Spleen (tissue), 11 donors: Measurements from ENCODE around the gene NME3. TPM values are rescaled to one million over a fixed set of nuclear protein-coding genes. Genes with fewer than 3 reads are reported as not detected.
A peak's percentile ranks its signal among the peaks of the same experiment; 100 is the strongest.

Experiments used
- DNase-seq: peaks from one replicate; pipeline ENCODE4 v3.0.0-alpha.2; 2020
- H3K27ac ChIP-seq, 8 donors: fragments of 200-600 bp; sonication (generic) in 7 of 8; 1 replicate in 4 of 8; 2 replicates in 4 of 8; pipeline versions ENCODE4 v1.5.0 to v1.8.0; 2016 to 2021; ENCODE audit warnings: inconsistent platforms in 4 of 8, mild to moderate bottlenecking in 4 of 8, moderate library complexity in 1 of 8
- H3K27me3 ChIP-seq, 7 donors: fragments of 200-600 bp; sonication (generic) in 6 of 7; replicated peaks in 1 of 7; 1 replicate in 4 of 7; 2 replicates in 3 of 7; pipeline versions ENCODE4 v1.5.0 to v1.8.0; 2016 to 2021; ENCODE audit warnings: inconsistent platforms in 3 of 7, mild to moderate bottlenecking in 1 of 7
- H3K36me3 ChIP-seq, 6 donors: fragments of 200-600 bp; sonication (generic) in 5 of 6; 1 replicate in 4 of 6; 2 replicates in 2 of 6; pipeline versions ENCODE4 v1.5.0 to v1.8.0; 2016 to 2021; ENCODE audit warnings: inconsistent platforms in 2 of 6
- H3K4me1 ChIP-seq, 6 donors: fragments of 200-600 bp; sonication (generic) in 5 of 6; 1 replicate in 3 of 6; 2 replicates in 3 of 6; pipeline versions ENCODE4 v1.5.0 to v1.8.0; 2016 to 2021; ENCODE audit warnings: inconsistent platforms in 3 of 6
- H3K4me3 ChIP-seq, 8 donors: fragments of 200-600 bp; sonication (generic) in 7 of 8; 1 replicate in 4 of 8; 2 replicates in 4 of 8; pipeline versions ENCODE4 v1.5.0 to v1.8.0; 2016 to 2021; ENCODE audit warnings: inconsistent platforms in 4 of 8, mild to moderate bottlenecking in 4 of 8, moderate library complexity in 2 of 8
- H3K9me3 ChIP-seq, 8 donors: fragments of 200-600 bp; sonication (generic) in 7 of 8; 1 replicate in 4 of 8; 2 replicates in 4 of 8; pipeline versions ENCODE4 v1.5.0 to v1.8.0; 2016 to 2021; ENCODE audit warnings: inconsistent platforms in 4 of 8
- POLR2A ChIP-seq, 3 donors: fragments of 450-650 bp; IDR thresholded peaks; one replicate each; pipeline ENCODE4 v1.5.1; 2017; ENCODE audit warnings: antibody characterized with exemption in 3 of 3, mild to moderate bottlenecking in 1 of 3
- POLR2AphosphoS5 ChIP-seq, 3 donors: sonication (generic); formaldehyde crosslinking; IDR thresholded peaks; one replicate each; pipeline ENCODE4 v1.5.1; 2017; ENCODE audit warnings: antibody characterized with exemption in 3 of 3
- WGBS, 5 donors: extraction: QIAGEN DNeasy Blood & Tissue Kit in 3 of 5; methylation state at CpG; one replicate each; pipeline versions ENCODE4 v1.1.5 to v1.1.7; 2013 to 2018; 5-methylcytosine and 5-hydroxymethylcytosine counted together
- intact Hi-C: fragments of 100-400 bp; cut with DNase I; formaldehyde crosslinking; loops from one replicate; pipeline ENCODE4 v1.15.0; 2023; ENCODE audit warnings: low total_unique reads
- polyA plus RNA-seq, 3 donors: library from polyadenylated mRNA; stranded (reverse); fragments of 200-250 nt; gene quantifications; one replicate each; pipeline ENCODE4 v1.2.1, GENCODE V29; 2013
- total RNA-seq, 7 donors: library from RNA; depleted of rRNA in 3 of 7; stranded (reverse); fragments of >200 nt in 3 of 7; fragmentation: NEBNext Ultra II Directional in 4 of 7; extraction: Animal tissue kit (Norgen Biotek cat#: 25700) in 4 of 7; gene quantifications; one replicate each; pipeline versions ENCODE4 v1.1.0 to v1.2.1, GENCODE V29; 2016 to 2021
- TF ChIP-seq, protein P1 (sequence below), 11 experiments: fragments of 200-600 bp in 7 of 11; fragments of 450-650 bp in 4 of 11; sonication (generic) in 4 of 11; IDR thresholded peaks in 8 of 11; conservative IDR thresholded peaks in 3 of 11; 1 replicate in 7 of 11; 2 replicates in 4 of 11; pipeline versions ENCODE4 v1.4.0 to v1.8.0; 2016 to 2021; ENCODE audit warnings: antibody characterized with exemption in 11 of 11, inconsistent platforms in 4 of 11, mild to moderate bottlenecking in 1 of 11
- donor health status: healthy with polysubstance abuse.
- donor health status: DM: no; HTN: no; CAD: no; lungs with moderate emphysema.
- donor health status: DM: no; HTN: no; CAD: no.
- donor health status: Bipolar disorder and iron deficiency.
- donor health status: healthy.
- donor health status: DM: no; HTN: no; CAD: no.
- donor health status: DM: yes; HTN: yes; CAD: no.

Gene NME3
- total and polyA plus RNA-seq, 10 donors = 51.0 to 283 (median 76.9) TPM

DNA sequence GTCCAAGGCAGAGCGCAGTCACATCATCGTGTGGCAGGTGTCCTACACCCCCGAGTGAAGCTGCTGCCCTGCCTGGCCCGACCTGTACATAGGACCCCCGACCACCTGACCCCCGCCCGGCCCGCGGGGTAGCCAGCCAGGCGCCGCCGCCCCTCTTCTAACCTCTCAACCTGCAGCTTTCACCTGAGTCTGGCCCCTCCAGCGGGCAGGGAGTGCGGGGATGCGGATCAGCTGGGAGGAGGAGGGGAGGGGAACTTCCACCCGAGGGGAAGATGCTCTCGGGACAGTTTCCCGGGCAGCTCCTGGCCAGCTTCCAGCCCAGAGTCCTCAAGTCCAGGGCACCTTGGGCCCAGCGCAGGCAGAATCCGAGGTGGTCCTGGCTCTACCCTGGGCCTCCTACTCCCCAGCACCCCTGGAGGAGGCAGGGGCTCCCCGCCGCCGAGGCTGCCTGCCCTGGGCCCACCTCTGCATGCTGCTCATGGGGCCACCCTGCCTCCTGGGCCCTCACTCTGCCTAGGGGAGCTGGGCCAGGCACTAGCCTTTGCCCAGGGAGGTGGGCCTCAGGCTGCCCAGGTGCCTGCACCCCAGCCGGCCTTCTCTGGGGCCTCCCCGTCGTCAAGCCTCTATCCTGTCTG is 2.5 kb downstream of the NME3 start:
- Histone ChIP-seq H3K36me3 (peaks cover 0 to 61% (median 57%) of the 10 kb centered on the region in 6 donors), H3K27ac (peak overlapping the region in 2 of 8 donors; percentile 17 to 96), H3K9me3 (no peaks in the 10 kb centered on the region), H3K4me3 (no peak overlapping the region), H3K27me3 (no peaks in the 10 kb centered on the region), H3K4me1 (peaks cover 11 to 45% (median 29%) of the 10 kb centered on the region in 6 donors)
- WGBS, 5 donors = 80 to 88% (median 85%) methylated on average over 16 to 26 of the region's 26 CpGs
- intact Hi-C loops = no loop called here
- peak in 1 of 3 donors; percentile 41 for TF ChIP-seq POLR2AphosphoS5 (IDR thresholded peaks at IDR 0.05)
- TF ChIP-seq, protein P1, sequence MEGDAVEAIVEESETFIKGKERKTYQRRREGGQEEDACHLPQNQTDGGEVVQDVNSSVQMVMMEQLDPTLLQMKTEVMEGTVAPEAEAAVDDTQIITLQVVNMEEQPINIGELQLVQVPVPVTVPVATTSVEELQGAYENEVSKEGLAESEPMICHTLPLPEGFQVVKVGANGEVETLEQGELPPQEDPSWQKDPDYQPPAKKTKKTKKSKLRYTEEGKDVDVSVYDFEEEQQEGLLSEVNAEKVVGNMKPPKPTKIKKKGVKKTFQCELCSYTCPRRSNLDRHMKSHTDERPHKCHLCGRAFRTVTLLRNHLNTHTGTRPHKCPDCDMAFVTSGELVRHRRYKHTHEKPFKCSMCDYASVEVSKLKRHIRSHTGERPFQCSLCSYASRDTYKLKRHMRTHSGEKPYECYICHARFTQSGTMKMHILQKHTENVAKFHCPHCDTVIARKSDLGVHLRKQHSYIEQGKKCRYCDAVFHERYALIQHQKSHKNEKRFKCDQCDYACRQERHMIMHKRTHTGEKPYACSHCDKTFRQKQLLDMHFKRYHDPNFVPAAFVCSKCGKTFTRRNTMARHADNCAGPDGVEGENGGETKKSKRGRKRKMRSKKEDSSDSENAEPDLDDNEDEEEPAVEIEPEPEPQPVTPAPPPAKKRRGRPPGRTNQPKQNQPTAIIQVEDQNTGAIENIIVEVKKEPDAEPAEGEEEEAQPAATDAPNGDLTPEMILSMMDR (IDR thresholded peaks at IDR 0.05 in 8 of 11, conservative IDR thresholded peaks at IDR 0.05 in 3 of 11) = no peak
- DNase-seq = peak; percentile 75

GRCh38 chr16:1768061-1768766 is 3.1 kb downstream of the NME3 start:
- TF ChIP-seq, protein P1 (IDR thresholded peaks at IDR 0.05 in 8 of 11, conservative IDR thresholded peaks at IDR 0.05 in 3 of 11) = no peak
- peak in 2 of 3 donors; percentile 43 to 48 for TF ChIP-seq POLR2AphosphoS5 (IDR thresholded peaks at IDR 0.05)
- Histone ChIP-seq H3K9me3 (no peaks in the 10 kb centered on the region), H3K4me1 (peaks cover 7 to 39% (median 25%) of the 10 kb centered on the region in 6 donors), H3K27me3 (no peaks in the 10 kb centered on the region), H3K36me3 (peaks cover 0 to 68% (median 63%) of the 10 kb centered on the region in 6 donors), H3K27ac (no peak overlapping the region), H3K4me3 (no peak overlapping the region)
- intact Hi-C loops = no loop called here
- peak; percentile 78 for DNase-seq
- WGBS, 5 donors = 87 to 94% (median 88%) methylated on average over 39 to 41 of the region's 41 CpGs

DNA sequence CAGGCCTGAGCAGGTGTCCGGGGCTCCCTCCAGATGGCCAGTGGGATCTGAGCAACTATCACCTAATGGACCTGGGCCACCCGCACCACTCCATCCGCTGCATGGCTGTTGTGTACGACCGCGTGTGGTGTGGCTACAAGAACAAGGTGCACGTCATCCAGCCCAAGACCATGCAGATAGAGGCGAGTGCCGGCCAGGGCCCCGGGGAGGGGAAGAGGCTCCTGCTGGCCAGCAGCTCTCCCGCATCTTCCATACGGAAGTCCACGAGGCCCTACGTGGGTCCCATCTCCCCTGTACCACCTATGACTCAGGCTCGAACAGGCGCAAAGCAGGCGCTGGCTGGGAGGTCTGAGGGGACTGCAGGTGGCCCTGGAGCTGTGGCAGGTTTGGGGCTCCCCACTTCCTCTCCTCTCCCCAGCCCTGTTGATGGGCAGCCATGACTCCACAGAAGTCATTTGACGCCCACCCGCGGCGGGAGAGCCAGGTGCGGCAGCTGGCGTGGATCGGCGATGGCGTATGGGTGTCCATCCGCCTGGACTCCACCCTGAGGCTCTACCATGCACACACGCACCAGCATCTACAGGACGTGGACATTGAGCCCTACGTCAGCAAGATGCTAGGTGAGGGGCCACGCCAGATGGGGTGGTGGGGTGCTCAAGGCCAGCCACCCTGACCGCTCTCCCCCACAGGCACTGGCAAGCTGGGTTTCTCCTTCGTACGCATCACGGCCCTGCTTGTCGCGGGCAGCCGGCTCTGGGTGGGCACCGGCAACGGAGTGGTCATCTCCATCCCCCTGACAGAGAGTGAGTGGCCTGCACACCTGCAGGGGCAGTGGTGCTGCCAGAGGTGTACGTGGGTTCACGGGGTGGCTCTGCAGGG is 4.0 kb downstream of the NME3 start:
- Histone ChIP-seq H3K27me3 (no peaks in the 10 kb centered on the region), H3K36me3 (peaks cover 0 to 77% (median 71%) of the 10 kb centered on the region in 6 donors), H3K9me3 (no peaks in the 10 kb centered on the region), H3K27ac (no peak overlapping the region), H3K4me1 (peaks cover 7 to 35% (median 24%) of the 10 kb centered on the region in 6 donors), H3K4me3 (no peak overlapping the region)
- DNase-seq = no peak
- TF ChIP-seq, protein P1 (IDR thresholded peaks at IDR 0.05 in 8 of 11, conservative IDR thresholded peaks at IDR 0.05 in 3 of 11) = no peak
- no peak for TF ChIP-seq POLR2A (IDR thresholded peaks at IDR 0.05)
- peak in 2 of 3 donors; percentile 38 to 59 for TF ChIP-seq POLR2AphosphoS5 (IDR thresholded peaks at IDR 0.05)
- intact Hi-C loops = no loop called here
- 89 to 97% (median 93%) methylated on average over 17 to 42 of the region's 42 CpGs for WGBS, 5 donors
